Hepatocyte (in vitro differentiated cells): ENCODE results near the gene CD300LB. TPM values are rescaled to one million over a fixed set of nuclear protein-coding genes. Genes with fewer than 3 reads are reported as not detected.
"Not testable (repeated sequence)": the region's sequence is repeated elsewhere in the genome, so short reads cannot be mapped to it uniquely, and the experiment has no call there.

Experiments
- DNase-seq: peaks from one replicate; pipeline ENCODE4 v3.0.0-alpha.2; 2016; ENCODE audit warnings: low spot score
- H2AFZ ChIP-seq: fragments of 200-600 bp; sonication (generic); 2 replicates; pipeline ENCODE4 v1.6.0; 2016; ENCODE audit warnings: antibody characterized with exemption, mild to moderate bottlenecking
- H3K27ac ChIP-seq: fragments of 200-600 bp; sonication (generic); 2 replicates; pipeline ENCODE4 v1.5.1; 2016; ENCODE audit warnings: mild to moderate bottlenecking
- H3K27me3 ChIP-seq: fragments of 200-600 bp; sonication (generic); 2 replicates; pipeline ENCODE4 v1.6.1; 2016
- H3K36me3 ChIP-seq: fragments of 200-600 bp; sonication (generic); replicated peaks from 2 replicates; pipeline ENCODE4 v1.5.1; 2016; ENCODE audit warnings: low read depth; ENCODE audit not compliant: insufficient read depth
- H3K4me1 ChIP-seq: fragments of 200-600 bp; sonication (generic); 2 replicates; pipeline ENCODE4 v1.5.1; 2016; ENCODE audit warnings: mild to moderate bottlenecking, moderate library complexity; ENCODE audit not compliant: insufficient read depth
- H3K4me2 ChIP-seq: fragments of 200-600 bp; sonication (generic); 2 replicates; pipeline ENCODE4 v1.6.0; 2016
- H3K4me3 ChIP-seq: fragments of 200-600 bp; sonication (generic); 2 replicates; pipeline ENCODE4 v1.5.1; 2016; ENCODE audit warnings: mild to moderate bottlenecking
- H3K79me2 ChIP-seq: fragments of 200-600 bp; sonication (generic); 2 replicates; pipeline ENCODE4 v1.6.0; 2017; ENCODE audit warnings: mild to moderate bottlenecking
- H3K9me2 ChIP-seq: fragments of 200-600 bp; sonication (generic); replicated peaks from 2 replicates; pipeline ENCODE4 v1.6.0; 2017; ENCODE audit warnings: mild to moderate bottlenecking; ENCODE audit not compliant: insufficient read depth
- H3K9me3 ChIP-seq: fragments of 200-600 bp; sonication (generic); 2 replicates; pipeline ENCODE4 v1.5.1; 2016; ENCODE audit warnings: low read depth, mild to moderate bottlenecking
- H4K20me1 ChIP-seq: fragments of 200-600 bp; sonication (generic); 2 replicates; pipeline ENCODE4 v1.6.0; 2016; ENCODE audit warnings: mild to moderate bottlenecking; ENCODE audit not compliant: insufficient read depth, poor library complexity, severe bottlenecking
- EZH2 ChIP-seq: fragments of 200-600 bp; sonication (generic); IDR thresholded peaks from 2 replicates; pipeline ENCODE4 v1.6.1; 2016; ENCODE audit warnings: antibody characterized with exemption, mild to moderate bottlenecking, borderline replicate concordance
- EZH2phosphoT487 ChIP-seq: fragments of 200-600 bp; sonication (generic); IDR thresholded peaks from one replicate; pipeline ENCODE4 v1.6.1; 2018; ENCODE audit warnings: antibody characterized with exemption, mild to moderate bottlenecking, low read depth, moderate library complexity; ENCODE audit not compliant: unreplicated experiment, severe bottlenecking
- WGBS: methylation state at CpG from one replicate; pipeline ENCODE4 v1.1.6; 2016; ENCODE audit warnings: low lambda C conversion rate; ENCODE audit errors: missing lambda C conversion rate; 5-methylcytosine and 5-hydroxymethylcytosine counted together
- polyA plus RNA-seq: library from polyadenylated mRNA; unstranded; fragments of >200 nt; fragmentation: Nextera tagmentation; extraction: Ambion mirVana; gene quantifications from 2 replicates; pipeline ENCODE4 v1.2.1, GENCODE V29; 2016
- total RNA-seq: library from RNA; depleted of rRNA; stranded (reverse); fragments of >200 nt; gene quantifications from 2 replicates; pipeline ENCODE4 v1.2.3, GENCODE V29; 2014
- TF ChIP-seq, protein P1 (sequence below): fragments of 200-600 bp; sonication (generic); IDR thresholded peaks from 2 replicates; pipeline ENCODE4 v1.5.1; 2016; ENCODE audit warnings: antibody characterized with exemption, mild to moderate bottlenecking; ENCODE audit not compliant: poor library complexity

Gene CD300LB
- total and polyA plus RNA-seq, 2 experiments from 2014 or later = not detected

DNA sequence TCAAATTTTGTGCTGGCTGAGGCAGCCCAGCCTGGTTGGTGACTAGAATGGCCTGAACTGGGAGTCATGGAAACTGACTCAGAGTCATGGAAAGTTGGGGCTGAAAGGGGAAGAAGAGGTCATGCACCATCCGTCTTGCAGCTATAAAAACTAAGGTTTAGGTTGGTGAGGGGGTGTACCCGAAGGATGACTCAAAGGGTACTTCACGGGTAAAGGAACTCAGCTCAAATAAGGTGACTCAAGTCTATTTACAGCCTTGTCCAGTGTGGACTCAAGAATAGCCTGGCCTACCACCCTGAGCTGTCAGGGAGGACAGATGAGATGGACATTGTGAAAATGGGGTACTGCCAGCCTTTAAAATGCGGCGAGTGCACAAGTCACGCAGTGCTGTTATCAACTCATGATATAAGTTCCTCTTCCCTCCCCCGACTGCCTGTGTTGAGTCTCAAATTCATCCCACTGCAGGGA lies 18.6 kb downstream of the CD300LB start:
- no peaks in the 10 kb centered on the region for H3K36me3 ChIP-seq
- no peaks in the 10 kb centered on the region for H3K9me3 ChIP-seq
- no peaks in the 10 kb centered on the region for H3K4me1 ChIP-seq
- H2AFZ ChIP-seq = no peak overlapping the region
- no peak overlapping the region for H3K4me2 ChIP-seq
- TF ChIP-seq EZH2phosphoT487 = no peak
- DNase-seq = no peak
- no peaks in the 10 kb centered on the region for H3K79me2 ChIP-seq
- no peaks in the 10 kb centered on the region for H3K27me3 ChIP-seq
- H3K9me2 ChIP-seq = no peaks in the 10 kb centered on the region
- 86% methylated on average over 7 of the region's 7 CpGs for WGBS
- no peak overlapping the region for H3K27ac ChIP-seq
- H4K20me1 ChIP-seq = no peaks in the 10 kb centered on the region
- H3K4me3 ChIP-seq = no peak overlapping the region

DNA sequence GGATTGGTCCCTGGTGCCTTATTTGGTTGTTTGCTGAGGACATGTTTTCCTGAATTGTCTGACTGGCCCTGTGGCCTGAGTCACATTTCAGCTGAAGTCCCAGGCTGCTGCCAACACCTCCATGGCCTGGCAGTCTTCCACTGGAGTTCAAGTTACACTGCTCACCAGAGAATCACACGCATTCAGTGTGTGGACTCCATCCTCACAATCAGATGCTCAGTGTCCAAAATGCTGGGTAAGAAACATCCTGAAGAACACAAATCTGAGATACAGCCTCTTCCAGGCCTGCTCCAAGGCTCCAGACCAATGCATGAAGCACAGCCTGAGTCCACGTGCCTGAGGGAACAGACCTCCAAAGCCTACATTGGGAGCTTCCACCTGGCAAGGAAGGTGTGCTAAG lies 19.2 kb downstream of the CD300LB start:
- Histone ChIP-seq H3K9me2 (no peaks in the 10 kb centered on the region), H4K20me1 (no peaks in the 10 kb centered on the region), H3K4me2 (no peak overlapping the region), H3K79me2 (no peaks in the 10 kb centered on the region), H3K27ac (no peak overlapping the region), H3K36me3 (no peaks in the 10 kb centered on the region), H3K9me3 (no peaks in the 10 kb centered on the region), H3K4me3 (no peak overlapping the region), H3K4me1 (no peaks in the 10 kb centered on the region), H3K27me3 (no peaks in the 10 kb centered on the region), H2AFZ (no peak overlapping the region)
- no peak for TF ChIP-seq EZH2phosphoT487
- TF ChIP-seq, protein P1, sequence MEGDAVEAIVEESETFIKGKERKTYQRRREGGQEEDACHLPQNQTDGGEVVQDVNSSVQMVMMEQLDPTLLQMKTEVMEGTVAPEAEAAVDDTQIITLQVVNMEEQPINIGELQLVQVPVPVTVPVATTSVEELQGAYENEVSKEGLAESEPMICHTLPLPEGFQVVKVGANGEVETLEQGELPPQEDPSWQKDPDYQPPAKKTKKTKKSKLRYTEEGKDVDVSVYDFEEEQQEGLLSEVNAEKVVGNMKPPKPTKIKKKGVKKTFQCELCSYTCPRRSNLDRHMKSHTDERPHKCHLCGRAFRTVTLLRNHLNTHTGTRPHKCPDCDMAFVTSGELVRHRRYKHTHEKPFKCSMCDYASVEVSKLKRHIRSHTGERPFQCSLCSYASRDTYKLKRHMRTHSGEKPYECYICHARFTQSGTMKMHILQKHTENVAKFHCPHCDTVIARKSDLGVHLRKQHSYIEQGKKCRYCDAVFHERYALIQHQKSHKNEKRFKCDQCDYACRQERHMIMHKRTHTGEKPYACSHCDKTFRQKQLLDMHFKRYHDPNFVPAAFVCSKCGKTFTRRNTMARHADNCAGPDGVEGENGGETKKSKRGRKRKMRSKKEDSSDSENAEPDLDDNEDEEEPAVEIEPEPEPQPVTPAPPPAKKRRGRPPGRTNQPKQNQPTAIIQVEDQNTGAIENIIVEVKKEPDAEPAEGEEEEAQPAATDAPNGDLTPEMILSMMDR = no peak
- TF ChIP-seq EZH2 = no peak
- no peak for DNase-seq
- 78% methylated on average over 2 of the region's 2 CpGs for WGBS

DNA sequence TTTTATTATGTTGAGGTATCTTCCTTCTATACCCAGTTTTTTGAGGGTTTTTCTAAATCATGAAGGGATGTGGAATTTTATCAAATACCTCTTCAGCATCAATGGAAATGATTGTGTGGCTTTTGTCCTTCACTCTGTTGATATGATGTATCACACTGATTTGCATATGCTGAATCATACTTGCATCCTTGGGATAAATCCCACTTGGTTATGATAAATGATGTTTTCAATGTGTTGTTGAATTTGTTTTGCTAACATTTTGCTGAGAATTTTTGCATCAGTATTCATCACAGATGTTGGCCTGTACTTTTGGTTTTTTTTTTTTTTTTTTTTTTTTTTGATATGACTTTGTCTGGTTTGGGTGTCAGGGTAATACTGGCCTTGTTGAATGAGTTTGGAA lies 23.1 kb downstream of the CD300LB start:
- no peaks in the 10 kb centered on the region for H3K9me3 ChIP-seq
- H3K79me2 ChIP-seq = no peaks in the 10 kb centered on the region
- TF ChIP-seq EZH2phosphoT487 (no peak), EZH2 (no peak)
- TF ChIP-seq, protein P1 = no peak
- no peak overlapping the region for H3K4me3 ChIP-seq
- H2AFZ ChIP-seq = no peak overlapping the region
- DNase-seq = no peak
- H3K27ac ChIP-seq = no peak overlapping the region
- H3K36me3 ChIP-seq = no peaks in the 10 kb centered on the region
- no peaks in the 10 kb centered on the region for H3K4me1 ChIP-seq
- H3K27me3 ChIP-seq = no peaks in the 10 kb centered on the region
- no peak overlapping the region for H3K4me2 ChIP-seq
- H4K20me1 ChIP-seq = no peaks in the 10 kb centered on the region
- H3K9me2 ChIP-seq = no peaks in the 10 kb centered on the region

DNA sequence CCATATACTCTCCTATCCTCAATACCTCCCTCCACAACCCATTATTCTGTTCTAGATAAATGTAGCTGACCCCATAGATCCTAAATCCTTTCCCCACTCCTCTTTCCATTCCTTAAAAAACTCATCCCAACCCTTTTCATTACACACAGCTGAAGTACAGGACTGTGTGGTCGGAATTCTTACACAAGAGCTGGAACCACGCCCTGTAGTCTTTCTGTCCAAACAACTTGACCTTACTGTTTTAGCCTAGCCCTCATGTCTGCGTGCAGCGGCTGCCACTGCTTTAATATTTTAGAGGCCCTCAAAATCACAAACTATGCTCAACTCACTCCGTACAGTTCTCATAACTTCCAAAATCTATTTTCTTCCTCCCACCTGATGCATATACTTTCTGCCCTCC lies 27.3 kb downstream of the CD300LB start:
- not testable (repeated sequence) for H3K36me3 ChIP-seq, H3K79me2 ChIP-seq, H3K9me3 ChIP-seq, DNase-seq, H3K4me1 ChIP-seq, H3K4me2 ChIP-seq, H3K4me3 ChIP-seq, H3K27ac ChIP-seq, H3K9me2 ChIP-seq, H3K27me3 ChIP-seq, H4K20me1 ChIP-seq, H2AFZ ChIP-seq
- WGBS = 83% methylated on average over 5 of the region's 5 CpGs
